Astrocyte of the cerebellum (primary cell): ENCODE data around the gene SKAP1.

Source experiments
- DNase-seq: peaks from one replicate; pipeline ENCODE4 v3.0.0-alpha.2; 2011; ENCODE audit warnings: low read depth
- H3K4me3 ChIP-seq: 2 replicates; pipeline ENCODE4 v1.5.1; 2011; ENCODE audit warnings: mild to moderate bottlenecking, low read depth, low read length, moderate library complexity
- in situ Hi-C: cut with HindIII; loops from 2 replicates; pipeline ENCODE4 v1.10.0; 2017; ENCODE audit warnings: low sequenced_read_pairs
- TF ChIP-seq, protein P1 (sequence below): IDR thresholded peaks from 2 replicates; pipeline ENCODE4 v1.5.1; 2012; ENCODE audit warnings: low read length, low read depth, moderate library complexity, mild to moderate bottlenecking; ENCODE audit errors: missing control alignments

Gene SKAP1

DNA sequence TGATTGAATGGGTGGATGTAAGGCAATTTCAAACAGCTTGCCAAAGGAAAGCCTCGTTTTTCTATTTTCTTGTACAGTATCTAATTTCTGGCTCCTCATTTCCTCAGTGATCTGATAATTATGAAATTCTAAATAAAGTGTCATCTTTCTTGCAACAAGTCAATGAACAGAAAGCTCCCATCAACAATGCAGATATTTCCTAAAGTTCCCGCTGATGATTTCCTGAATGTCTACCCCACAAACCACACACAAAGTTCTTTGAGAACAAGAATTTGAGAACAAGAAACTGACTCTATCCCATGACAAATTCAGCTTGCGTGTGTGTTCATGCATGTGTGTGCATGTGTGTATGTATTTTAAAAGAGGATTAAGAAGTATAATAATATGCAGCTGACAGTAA lies 35.2 kb downstream of the SKAP1 start:
- no peak overlapping the region for H3K4me3 ChIP-seq
- TF ChIP-seq, protein P1, sequence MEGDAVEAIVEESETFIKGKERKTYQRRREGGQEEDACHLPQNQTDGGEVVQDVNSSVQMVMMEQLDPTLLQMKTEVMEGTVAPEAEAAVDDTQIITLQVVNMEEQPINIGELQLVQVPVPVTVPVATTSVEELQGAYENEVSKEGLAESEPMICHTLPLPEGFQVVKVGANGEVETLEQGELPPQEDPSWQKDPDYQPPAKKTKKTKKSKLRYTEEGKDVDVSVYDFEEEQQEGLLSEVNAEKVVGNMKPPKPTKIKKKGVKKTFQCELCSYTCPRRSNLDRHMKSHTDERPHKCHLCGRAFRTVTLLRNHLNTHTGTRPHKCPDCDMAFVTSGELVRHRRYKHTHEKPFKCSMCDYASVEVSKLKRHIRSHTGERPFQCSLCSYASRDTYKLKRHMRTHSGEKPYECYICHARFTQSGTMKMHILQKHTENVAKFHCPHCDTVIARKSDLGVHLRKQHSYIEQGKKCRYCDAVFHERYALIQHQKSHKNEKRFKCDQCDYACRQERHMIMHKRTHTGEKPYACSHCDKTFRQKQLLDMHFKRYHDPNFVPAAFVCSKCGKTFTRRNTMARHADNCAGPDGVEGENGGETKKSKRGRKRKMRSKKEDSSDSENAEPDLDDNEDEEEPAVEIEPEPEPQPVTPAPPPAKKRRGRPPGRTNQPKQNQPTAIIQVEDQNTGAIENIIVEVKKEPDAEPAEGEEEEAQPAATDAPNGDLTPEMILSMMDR: no peak
- no peak for DNase-seq
- in situ Hi-C loops: no loop called here

DNA sequence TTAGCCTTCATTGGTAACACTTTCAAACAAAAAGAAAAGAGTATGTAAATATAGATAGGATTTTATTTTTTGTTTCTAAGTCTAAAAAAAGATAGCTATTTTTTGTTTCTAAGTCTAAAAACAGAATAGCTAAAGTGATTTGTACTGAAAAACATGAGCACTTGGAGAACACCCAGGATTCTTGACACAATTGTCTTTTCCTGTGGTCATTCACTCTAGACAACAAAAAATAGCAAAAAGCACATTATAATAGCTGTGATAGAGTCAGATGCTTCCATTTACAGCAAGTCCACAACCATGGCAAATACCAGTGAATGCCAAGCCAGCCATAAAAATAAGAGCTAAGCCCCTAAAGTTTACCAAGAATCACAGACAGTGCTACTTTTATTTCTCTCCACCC lies 36.7 kb downstream of the SKAP1 start:
- TF ChIP-seq, protein P1: no peak
- no peak for DNase-seq
- H3K4me3 ChIP-seq: no peak overlapping the region
- in situ Hi-C loops: no loop called here

DNA sequence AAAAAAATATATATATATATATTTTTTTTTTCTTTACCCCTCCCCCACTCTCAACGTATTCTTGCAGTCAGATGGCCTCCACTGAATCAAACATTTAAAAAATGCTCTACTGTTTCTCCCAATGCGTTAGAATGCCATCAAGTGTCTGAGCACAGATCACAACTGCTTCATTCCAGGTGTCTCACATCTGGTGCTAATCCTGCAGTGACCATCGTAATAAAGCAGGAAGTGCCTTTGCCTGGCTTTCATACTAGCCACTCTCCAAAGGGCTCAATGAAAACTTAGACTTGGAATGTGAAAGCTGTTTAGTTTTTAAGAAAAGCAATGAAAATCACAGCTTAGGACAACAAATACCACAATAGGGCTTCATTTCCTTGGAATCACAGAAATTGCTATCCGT lies 37.2 kb downstream of the SKAP1 start:
- in situ Hi-C loops: no loop called here
- no peak for DNase-seq
- H3K4me3 ChIP-seq: no peak overlapping the region
- TF ChIP-seq, protein P1: no peak

DNA sequence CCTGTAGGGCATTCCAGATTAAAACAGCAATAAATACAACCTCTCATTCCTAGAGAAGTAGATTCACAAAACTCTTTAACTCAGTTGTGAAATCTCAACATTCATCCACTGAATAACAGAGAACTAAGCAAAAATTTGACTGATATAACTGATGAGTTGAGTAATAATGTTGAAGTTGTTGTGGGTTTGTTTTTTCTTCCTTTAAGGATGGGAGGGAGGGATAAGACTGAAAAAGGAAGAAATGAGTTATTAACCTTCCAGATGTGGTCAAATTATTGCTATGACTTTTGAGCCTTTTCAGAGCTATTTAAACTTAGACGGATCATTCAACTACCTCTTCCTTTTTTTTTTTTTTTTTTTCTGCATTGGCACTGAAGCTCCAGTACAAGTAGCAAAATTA lies 38.6 kb downstream of the SKAP1 start:
- no peak overlapping the region for H3K4me3 ChIP-seq
- in situ Hi-C loops: no loop called here
- DNase-seq: no peak
- TF ChIP-seq, protein P1: no peak

DNA sequence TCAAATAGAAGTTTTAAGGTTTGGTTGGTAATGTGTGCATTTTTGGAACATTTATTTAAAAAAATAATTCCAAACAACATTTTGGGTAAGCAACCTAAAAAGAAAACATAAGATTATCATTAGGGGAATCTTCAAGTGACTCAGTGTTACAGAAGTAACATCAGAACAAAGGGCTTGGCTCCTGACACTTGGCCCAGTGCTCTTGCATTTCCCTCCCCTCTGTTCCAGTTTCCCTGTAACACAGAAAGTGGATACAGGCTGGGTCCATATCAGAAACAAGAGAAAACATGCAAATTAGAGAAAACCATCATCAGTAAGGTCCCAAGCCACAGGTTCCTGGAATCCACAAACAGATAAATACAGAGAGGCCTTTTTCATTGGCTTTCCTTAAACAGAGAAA lies 40.1 kb downstream of the SKAP1 start:
- in situ Hi-C loops: no loop called here
- H3K4me3 ChIP-seq: no peak overlapping the region
- DNase-seq: no peak
- TF ChIP-seq, protein P1: no peak

DNA sequence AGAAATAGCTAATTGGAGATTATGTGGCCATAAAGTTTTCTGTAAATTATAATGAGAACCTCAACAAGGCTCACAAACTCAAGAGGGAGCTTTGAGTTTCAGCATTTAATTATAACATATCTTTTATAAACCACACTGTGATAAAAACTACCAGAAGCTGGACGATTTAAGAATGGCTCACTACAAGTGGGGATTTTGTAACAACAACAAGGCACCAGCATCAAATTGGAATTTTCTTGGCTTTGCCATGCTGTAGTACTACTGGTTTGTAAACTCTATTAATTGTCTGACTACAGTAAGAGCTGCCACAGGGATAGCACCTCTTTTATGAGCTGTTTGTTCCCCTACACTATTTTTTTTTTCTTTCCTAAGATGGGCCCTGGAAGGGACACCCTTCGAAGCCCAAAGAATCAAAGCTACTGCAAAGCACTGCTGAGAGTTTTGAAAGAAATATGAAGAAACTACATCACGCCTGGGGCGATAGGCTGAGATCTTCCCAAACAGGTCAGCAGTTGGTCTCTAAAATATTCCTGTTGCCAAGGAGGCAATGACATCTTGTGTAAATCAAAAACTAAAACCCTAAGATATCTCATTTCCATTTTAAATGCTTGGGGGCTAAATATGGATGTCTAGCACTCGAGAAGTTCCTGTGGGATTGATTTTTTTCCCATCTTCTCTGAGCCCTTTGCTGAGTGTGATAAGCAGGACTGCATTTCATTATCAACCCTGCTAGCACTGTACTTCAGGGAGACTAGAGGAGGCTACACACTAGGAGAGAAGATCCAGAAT lies 40.9 kb downstream of the SKAP1 start:
- in situ Hi-C loops: no loop called here
- DNase-seq: no peak
- TF ChIP-seq, protein P1: no peak
- no peak overlapping the region for H3K4me3 ChIP-seq
